ENCODE results near the gene KASH5. TPM values are rescaled to one million over a fixed set of nuclear protein-coding genes. Genes with fewer than 3 reads are reported as not detected.

KASH5 gene
- total RNA-seq, 1 experiment from 2014 or later = 1.00 TPM

GRCh38 chr19:49435670-49436069 is 47.6 kb downstream of the KASH5 start:
- Mint-ChIP-seq H3K4me1 (ENCODE audit: low read depth, unreplicated experiment) (peaks cover 4% of the 10 kb centered on the region), H3K27ac (ENCODE audit: unreplicated experiment) (no peak overlapping the region), H3K4me3 (ENCODE audit: unreplicated experiment) (no peak overlapping the region), H3K27me3 (ENCODE audit: insufficient read depth, unreplicated experiment) (peaks cover 28% of the 10 kb centered on the region), H3K9me3 (ENCODE audit: unreplicated experiment) (peaks cover 4% of the 10 kb centered on the region), H3K36me3 (ENCODE audit: insufficient read depth, unreplicated experiment) (no peaks in the 10 kb centered on the region)
- Histone ChIP-seq H3K9me3 (no peaks in the 10 kb centered on the region), H3K4me3 (ENCODE audit: low read depth, low read length) (no peak overlapping the region), H3K36me3 (ENCODE audit: control insufficient read depth, insufficient read depth, low read length) (no peaks in the 10 kb centered on the region), H3K4me1 (no peaks in the 10 kb centered on the region), H3K27me3 (replicated peaks; ENCODE audit: control insufficient read depth, insufficient read depth, low read length) (peaks cover 2% of the 10 kb centered on the region)
- CTCF ChIA-PET = interaction anchor here (0.6 kb wide), 1 partner anchor 12 kb away, joined by 3 read pairs; no protein-coding TSS in a partner anchor
- DNase-seq = no peak
- TF ChIP-seq, protein P1, sequence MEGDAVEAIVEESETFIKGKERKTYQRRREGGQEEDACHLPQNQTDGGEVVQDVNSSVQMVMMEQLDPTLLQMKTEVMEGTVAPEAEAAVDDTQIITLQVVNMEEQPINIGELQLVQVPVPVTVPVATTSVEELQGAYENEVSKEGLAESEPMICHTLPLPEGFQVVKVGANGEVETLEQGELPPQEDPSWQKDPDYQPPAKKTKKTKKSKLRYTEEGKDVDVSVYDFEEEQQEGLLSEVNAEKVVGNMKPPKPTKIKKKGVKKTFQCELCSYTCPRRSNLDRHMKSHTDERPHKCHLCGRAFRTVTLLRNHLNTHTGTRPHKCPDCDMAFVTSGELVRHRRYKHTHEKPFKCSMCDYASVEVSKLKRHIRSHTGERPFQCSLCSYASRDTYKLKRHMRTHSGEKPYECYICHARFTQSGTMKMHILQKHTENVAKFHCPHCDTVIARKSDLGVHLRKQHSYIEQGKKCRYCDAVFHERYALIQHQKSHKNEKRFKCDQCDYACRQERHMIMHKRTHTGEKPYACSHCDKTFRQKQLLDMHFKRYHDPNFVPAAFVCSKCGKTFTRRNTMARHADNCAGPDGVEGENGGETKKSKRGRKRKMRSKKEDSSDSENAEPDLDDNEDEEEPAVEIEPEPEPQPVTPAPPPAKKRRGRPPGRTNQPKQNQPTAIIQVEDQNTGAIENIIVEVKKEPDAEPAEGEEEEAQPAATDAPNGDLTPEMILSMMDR (IDR thresholded peaks at IDR 0.05; ENCODE audit: insufficient read depth in 1 of 2, low read depth in 1 of 2, low read length in 1 of 2, severe bottlenecking in 1 of 2, unreplicated experiment in 1 of 2) = no peak
- no TSS peak for BruUV-seq (replicated peaks)
- intact Hi-C loops (cut with micrococcal nuclease; ENCODE audit: unreplicated experiment) = no loop called here
- POLR2A ChIA-PET = interaction anchor here (0.7 kb wide), 1 partner anchor 18 kb away, joined by 3 read pairs; the partner anchor contains the start of gene ALDH16A1

DNA sequence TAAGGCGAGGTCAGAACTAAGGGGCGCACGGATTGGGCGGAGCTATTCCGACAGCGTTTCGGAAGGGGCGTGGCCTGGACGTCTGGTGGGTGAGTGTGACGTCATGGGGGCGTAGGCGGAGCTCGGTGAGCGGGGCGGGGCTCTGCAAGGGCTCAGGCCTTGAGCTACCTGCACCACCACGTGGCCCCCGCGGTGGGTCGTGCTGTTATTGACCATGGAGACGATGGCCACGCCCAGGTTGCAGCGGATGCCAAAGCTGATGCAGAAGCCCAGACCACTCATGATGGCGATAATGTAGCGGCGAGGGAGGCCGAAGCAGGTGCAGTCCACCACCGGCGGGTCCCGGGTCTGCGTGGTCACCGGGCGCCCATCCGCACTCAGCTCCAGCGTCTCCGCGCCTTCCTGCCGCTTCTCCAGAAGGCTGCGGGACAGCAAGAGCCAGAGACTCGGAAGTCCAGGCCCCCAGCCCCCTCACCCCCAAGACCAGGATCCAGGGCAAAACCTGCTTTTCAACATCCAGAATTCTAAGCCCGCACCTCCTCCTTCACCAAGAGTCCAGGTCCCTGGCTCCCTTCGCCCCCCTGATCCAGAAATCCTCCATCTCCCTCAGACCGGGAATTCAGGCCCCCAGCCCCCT is 48.5 kb downstream of the KASH5 start:
- Mint-ChIP-seq H3K4me3 (ENCODE audit: unreplicated experiment) (no peak overlapping the region), H3K4me1 (ENCODE audit: low read depth, unreplicated experiment) (peaks cover 8% of the 10 kb centered on the region), H3K9me3 (ENCODE audit: unreplicated experiment) (peaks cover 8% of the 10 kb centered on the region), H3K27me3 (ENCODE audit: insufficient read depth, unreplicated experiment) (peaks cover 31% of the 10 kb centered on the region), H3K27ac (ENCODE audit: unreplicated experiment) (no peak overlapping the region), H3K36me3 (ENCODE audit: insufficient read depth, unreplicated experiment) (no peaks in the 10 kb centered on the region)
- no peaks in the 10 kb centered on the region for H3K36me3 ChIP-seq (ENCODE audit: control insufficient read depth, insufficient read depth, low read length)
- peak in 1 of 2 experiments; percentile 43 for DNase-seq
- no peaks in the 10 kb centered on the region for H3K9me3 ChIP-seq
- ChIA-PET POLR2A (no interaction called here), CTCF (interaction anchor here (0.6 kb wide), 1 partner anchor 11 kb away, joined by 3 read pairs; no protein-coding TSS in a partner anchor)
- BruUV-seq (replicated peaks) = no TSS peak
- intact Hi-C loops (cut with micrococcal nuclease; ENCODE audit: unreplicated experiment) = no loop called here
- H3K27me3 ChIP-seq (replicated peaks; ENCODE audit: control insufficient read depth, insufficient read depth, low read length) = peaks cover 5% of the 10 kb centered on the region
- TF ChIP-seq, protein P1 (IDR thresholded peaks at IDR 0.05; ENCODE audit: insufficient read depth in 1 of 2, low read depth in 1 of 2, low read length in 1 of 2, severe bottlenecking in 1 of 2, unreplicated experiment in 1 of 2) = no peak
- no peak overlapping the region for H3K4me3 ChIP-seq (ENCODE audit: low read depth, low read length)
- no peaks in the 10 kb centered on the region for H3K4me1 ChIP-seq

DNA sequence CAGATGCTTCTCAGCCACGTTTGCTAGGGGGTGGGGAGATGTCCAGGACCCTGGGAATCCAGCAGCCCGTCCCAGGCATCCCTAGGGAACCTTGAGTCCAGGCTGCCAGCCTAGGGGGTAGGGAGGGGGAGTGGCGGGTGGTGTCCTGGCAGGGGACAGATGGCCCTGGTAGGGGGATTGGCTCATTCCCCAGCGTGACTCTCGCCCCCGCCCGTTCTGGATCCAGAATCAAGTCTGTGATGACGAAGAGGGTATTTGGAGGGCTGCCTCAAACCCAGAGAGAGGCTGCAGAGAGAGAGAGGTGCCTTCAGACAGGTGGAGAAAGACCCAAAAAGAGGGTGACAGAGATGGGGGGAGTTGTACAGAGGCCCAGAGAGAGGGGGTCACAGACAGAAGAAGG is 49.2 kb downstream of the KASH5 start:
- ChIA-PET CTCF (no interaction called here), POLR2A (no interaction called here)
- no peak overlapping the region for H3K4me3 Mint-ChIP-seq (ENCODE audit: unreplicated experiment)
- DNase-seq = no peak
- BruUV-seq (replicated peaks) = no TSS peak
- intact Hi-C loops (cut with micrococcal nuclease; ENCODE audit: unreplicated experiment) = no loop called here
- peaks cover 39% of the 10 kb centered on the region for H3K27me3 Mint-ChIP-seq (ENCODE audit: insufficient read depth, unreplicated experiment)
- no peak overlapping the region for H3K4me3 ChIP-seq (ENCODE audit: low read depth, low read length)
- H3K9me3 Mint-ChIP-seq (ENCODE audit: unreplicated experiment) = peaks cover 8% of the 10 kb centered on the region
- H3K4me1 Mint-ChIP-seq (ENCODE audit: low read depth, unreplicated experiment) = peaks cover 14% of the 10 kb centered on the region
- H3K4me1 ChIP-seq = 0 out of 2 replicates have a peak, but pooled peaks cover 3% of the 10 kb centered on the region
- TF ChIP-seq, protein P1 (IDR thresholded peaks at IDR 0.05; ENCODE audit: insufficient read depth in 1 of 2, low read depth in 1 of 2, low read length in 1 of 2, severe bottlenecking in 1 of 2, unreplicated experiment in 1 of 2) = no peak
- no peaks in the 10 kb centered on the region for H3K36me3 Mint-ChIP-seq (ENCODE audit: insufficient read depth, unreplicated experiment)
- H3K27ac Mint-ChIP-seq (ENCODE audit: unreplicated experiment) = no peak overlapping the region
- H3K27me3 ChIP-seq (replicated peaks; ENCODE audit: control insufficient read depth, insufficient read depth, low read length) = peaks cover 6% of the 10 kb centered on the region
- no peaks in the 10 kb centered on the region for H3K9me3 ChIP-seq
- H3K36me3 ChIP-seq (ENCODE audit: control insufficient read depth, insufficient read depth, low read length) = no peaks in the 10 kb centered on the region
